COLO668 (cell line): Measurements from ENCODE around the gene MRPL1.
"Not testable (repeated sequence)": the region's sequence is repeated elsewhere in the genome, so short reads cannot be mapped to it uniquely, and the experiment has no call there.

ENCODE experiments used
- DNase-seq: peaks from one replicate; lab custom pipeline; 2025; ENCODE audit not compliant: unreplicated experiment; lab: John Stamatoyannopoulos, UW

MRPL1 gene

DNA sequence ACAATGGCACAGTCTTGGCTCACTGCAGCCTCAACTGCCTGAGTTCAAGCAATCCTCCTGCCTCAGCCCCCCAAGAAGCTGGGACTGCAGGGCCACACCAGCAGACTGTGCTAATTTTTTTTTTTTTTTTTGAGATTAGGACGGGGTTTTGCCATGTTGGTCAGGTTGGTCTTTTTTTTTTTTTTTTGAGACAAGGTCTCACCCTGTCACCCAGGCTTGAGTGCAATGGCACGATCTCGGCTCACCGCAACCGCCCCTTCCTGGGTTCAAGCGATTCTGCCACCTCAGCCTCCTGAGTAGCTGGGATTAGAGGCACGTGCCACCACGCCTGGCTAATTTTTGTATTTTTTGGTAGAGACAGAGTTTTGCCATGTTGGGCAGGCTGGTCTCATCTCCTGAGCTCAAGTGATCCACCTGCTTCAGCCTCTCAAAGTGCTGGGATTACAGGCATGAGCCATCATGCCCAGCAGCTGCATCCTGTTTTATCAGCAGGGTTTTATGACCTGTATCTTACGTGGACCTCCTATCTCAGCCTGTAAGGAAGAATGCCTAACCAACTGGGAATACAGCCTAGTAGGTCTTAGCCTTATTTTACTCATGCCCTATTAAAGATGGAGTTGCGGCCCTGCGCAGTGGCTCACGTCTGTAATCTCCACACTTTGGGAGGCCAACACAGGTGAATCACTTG, 13.2 kb upstream of the MRPL1 start:
- peak; percentile 46 for DNase-seq

DNA sequence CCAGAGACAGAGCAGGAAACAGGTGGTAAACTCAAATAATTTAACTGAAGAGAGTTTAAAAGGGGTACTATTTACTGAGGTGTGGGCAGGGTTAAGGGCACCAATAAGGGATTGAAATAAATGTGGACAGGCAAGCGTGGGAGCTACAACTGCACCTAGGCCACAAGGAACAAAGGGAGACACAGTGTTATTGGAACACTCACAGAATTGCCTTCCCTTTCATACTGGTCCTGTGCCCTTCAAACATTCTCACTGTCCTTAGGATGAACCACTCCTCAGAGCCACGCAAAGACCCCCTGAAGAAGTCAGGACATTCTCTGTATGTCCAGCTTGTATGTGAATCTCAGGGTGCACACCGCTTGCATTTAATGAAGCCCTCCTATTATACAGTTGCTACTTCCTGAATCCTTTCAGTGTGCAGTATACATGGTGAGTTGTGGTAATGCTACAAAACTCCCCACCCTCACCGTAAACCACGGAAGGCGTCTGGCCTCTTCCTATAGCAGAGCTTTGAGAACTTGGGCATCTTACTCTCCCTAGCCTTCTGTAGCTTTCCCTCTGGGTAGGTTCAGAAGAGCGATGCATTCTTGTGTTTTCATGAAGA, 9.6 kb upstream of the MRPL1 start:
- no peak for DNase-seq

DNA sequence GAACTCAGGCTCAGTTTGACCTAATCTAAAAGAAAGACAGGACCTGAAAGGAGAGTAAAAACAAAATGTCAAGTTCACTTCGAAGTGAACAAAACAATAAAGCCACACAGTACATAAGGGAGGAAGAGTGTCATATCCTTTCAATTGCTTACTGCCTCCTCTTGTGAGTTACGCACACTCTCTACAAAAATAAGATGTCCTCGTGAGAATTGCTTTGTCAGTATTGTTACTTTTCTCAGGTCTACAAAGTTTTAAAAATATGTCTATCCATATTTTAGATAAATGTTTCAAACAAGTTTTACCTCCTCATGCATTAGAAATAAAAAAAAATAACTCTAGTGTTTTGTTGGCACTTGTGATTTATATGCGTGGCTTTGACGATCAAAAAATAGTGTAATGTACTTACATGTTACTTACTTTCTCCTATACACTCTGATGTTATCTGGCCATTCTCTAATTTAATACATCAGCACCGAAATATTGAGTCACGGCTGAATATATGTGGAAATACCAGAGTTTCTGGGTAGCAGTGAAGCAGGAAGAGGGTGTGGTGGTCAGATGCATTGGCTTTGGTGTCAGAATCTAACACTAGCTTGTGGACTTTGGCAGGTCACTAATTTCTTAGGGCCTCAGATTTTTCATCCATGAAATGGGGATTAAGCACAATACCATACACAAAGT, 8.1 kb upstream of the MRPL1 start:
- DNase-seq: no peak

DNA sequence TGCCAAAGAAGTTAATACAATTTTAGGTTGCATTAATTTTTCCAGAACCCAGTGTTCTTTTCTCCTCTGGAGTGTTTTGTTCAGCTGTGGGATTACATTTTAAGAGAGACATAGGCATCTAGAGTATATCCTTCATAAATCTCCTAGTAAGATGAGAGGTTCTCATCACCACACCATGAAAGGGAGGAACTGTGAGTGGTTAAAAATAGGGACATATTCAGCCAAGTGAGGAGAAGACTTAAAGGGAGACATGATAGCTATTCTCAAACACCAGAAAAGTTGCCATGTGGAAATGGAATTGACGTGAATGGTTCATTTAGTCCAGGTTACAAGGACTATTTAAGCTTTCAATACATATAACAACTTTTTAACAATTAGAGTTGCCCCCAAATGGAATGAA, 6.5 kb upstream of the MRPL1 start:
- no peak for DNase-seq

DNA sequence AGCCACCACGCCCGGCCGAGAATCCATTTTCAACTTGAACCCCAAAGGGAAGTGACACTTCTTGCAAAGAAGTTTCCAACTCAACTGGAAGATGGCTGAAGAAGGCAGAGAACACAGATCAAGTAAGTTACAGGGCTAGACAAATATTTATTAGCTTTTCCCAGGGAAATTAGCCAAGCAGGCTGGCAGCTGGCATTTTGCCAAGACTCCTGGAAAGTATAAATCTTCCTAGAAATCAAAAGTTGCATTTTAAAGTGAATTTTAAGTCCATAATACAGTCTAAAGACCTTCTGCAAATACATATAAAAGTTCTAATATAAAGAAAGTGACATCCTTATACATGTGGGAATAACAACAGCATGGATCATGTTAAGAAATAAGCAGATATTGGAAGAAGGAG, 3.4 kb upstream of the MRPL1 start:
- DNase-seq: no peak

DNA sequence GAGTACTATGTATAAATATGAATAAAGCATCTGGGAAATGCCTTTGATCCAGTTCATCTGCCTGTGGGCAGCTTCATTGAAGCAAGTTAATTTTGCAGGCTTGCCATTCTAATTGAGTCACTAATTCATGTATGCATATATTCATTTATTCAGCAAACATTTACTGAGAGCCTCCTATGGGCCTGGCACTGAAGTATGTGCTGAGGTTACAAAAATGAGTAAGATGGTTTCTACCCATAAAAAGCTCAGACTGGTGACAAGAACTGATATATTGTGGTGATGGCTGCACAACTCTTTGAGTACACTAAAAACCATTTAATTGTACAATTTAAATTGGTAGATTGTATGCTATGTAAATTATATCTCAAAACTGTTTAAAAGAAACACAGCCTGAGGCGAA, 1.1 kb upstream of the MRPL1 start:
- DNase-seq: no peak

DNA sequence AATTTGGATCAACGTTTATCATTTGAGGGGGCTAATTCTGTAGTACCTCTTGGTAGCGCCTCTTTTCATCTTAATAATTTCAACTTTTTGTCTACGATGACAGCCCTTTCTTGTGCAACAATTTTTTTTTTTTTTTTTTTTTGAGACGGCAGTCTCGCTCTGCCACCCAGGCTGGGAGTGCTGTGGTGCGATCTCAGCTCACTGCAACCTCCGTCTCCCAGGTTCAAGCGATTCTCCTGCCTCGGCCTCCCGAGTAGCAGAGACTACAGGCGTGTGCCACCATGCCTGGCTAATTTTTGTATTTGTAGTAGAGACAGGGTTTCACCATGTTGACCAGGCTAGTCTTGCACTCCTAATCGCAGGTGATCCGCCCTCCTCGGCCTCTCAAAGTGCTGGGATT, 711 bp downstream of the MRPL1 start:
- DNase-seq: not testable (repeated sequence)

DNA sequence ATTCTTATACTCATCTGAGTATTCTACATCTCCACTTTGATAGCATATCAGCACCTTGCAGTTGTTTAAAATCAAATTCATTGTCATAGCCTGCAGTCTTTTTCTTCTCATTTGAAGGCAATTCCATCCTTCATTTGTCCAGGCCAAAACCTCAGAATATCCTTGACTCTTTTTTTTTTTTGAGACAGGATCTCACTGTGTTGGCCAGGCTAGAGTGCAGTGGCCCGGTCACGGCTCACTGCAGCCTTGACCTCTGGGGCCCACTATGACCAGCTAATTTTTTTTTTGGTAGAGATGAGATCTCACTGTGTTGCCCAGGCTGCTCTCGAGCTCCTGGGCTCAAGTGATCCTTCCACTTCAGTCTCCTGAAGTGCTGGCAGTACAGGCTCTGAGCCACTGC, 2.6 kb downstream of the MRPL1 start:
- DNase-seq: no peak

DNA sequence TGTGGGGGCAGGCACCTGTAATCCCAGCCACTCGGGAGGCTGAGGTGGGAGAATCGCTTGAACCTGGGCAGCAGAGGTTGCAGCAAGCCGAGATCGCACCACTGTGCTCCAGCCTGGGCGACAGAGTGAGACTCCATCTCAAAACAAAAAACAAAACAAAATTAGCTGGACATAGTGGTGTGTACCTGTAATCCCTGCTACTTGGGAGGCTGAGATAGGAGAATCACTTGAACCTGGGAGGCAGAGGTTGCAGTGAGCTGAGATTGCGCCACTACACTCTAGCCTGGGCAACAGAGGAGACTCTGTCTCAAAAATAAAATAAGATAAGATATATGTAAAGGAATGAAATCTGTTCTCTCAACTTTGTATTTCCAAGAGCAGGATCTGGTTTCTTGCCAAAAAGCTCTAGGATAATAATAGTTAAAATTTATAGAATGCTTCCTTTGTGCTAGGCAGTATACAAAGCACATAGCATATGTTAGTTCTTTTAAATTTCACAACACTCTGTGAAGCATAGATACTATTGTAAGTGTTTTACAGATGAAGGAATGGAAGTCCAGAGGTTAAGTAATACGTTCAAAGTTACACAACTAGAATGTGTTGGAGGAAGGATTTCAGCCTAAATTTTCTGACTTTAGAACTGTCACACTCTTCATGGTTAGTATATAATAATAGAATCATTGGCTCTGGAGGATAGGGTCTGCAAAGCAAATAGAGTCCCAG, 10.3 kb downstream of the MRPL1 start:
- DNase-seq: no peak

DNA sequence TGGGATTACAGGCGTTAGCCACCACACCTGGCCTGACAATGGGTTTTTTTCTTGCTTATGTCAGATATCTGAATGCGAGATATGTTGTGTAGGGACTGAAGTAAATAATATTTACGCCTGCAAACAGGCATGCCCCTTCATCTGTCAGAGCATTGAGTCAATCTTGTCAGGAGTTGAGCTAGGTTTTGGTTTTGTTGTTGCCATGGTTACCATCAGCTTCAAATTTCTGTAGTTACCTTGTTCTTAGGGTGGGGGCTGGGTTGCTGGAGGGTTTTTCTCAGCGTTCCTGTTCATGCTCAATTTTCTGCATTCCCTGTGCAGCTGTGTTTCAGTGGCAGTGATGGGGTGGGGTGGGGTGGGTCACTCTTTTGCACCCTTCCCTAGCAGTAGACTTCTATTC, 14.5 kb downstream of the MRPL1 start:
- DNase-seq: no peak

DNA sequence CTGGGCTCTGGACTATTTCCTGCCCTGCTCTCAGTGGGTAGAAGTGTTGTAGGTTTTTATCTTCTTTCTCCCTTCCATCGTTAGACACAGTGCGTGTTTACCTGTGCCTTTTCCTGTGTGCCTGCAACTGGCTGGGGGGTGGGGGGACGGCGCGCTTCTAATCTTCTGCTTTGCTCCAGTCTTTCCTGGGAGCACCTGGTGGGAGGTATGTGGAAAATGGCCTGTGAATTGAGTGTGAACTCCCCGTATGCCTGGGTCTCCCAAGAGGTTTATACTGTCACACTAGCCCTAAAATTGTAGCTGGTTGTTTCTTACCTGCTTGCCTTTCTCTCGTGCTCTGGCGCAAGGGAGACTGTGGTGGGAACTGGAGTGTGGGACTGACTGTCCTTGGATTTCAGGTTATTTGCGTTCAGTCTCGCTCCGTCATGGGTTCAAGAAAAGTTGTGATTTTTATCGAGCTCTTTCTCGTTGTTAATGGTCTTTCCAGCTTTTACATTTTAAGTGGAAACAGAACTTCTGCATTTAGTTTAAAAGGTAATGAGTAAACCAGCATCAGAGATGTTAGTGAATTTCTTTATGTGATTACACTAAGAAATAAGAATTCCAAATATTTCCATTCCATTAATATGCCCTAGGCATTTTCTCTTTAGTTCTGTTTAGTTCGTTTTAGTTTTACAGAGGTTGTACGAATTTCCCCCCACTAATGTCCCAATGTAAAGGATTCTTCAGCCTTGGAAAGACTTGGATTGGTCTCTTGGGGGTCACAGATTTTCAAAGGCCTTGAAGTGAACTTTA, 15.3 kb downstream of the MRPL1 start:
- DNase-seq: no peak

DNA sequence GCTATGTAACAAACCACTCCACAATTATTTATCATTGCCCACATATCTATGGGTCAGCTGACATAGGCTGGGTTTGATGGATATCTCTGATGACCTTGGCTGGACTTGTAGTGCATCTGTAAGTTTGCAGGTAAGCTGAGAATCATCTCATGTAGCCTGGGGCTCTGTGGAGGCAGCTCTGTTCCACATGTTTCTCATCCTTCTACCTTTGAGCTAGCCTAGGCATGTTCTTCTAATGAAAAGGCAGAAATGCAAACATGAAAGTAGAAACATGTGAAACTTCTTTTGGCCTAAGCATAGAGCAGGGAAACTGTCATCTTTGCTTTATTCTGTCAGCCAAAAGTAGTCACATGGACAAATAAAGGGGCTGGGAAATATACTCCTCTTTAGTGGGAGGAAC, 18.2 kb downstream of the MRPL1 start:
- no peak for DNase-seq

DNA sequence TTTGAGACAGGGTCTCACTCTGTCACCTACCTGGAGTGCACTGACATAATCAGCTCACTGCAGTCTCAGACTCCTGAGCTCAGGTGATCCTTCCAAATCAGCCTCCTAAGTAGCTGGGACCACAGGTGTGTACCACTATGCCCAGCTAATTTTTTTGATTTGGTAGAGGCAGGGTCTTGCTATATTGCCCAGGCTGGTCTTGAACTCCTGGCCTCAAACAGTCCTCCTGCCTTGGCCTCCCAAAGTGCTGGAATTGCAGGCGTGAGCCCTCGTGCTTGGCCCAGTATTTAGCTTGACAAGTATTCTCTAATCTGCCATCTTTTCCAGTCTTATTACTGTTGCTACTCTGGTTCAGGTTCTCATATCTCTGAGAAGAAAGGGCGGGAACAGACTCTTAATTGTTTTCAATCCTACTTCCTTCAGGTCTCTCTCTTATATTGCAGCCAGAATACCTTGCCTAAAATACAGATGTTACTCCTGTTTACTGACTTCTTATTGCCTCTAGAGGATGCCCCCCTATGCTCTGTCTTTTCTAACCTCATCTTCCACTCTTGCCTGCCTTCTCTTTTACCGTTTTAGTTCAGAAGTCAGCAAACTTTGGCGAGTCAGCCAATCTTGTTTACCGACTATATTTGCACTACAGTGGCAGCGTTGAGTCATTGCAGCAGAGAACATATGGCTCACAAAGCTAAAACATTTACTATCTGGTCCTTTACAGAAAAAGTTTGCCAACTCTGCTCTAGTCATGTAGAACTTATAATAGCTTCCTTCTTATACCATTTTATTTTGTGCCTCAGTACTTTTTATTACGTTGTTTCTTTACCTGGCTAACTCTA, 19.0 kb downstream of the MRPL1 start:
- peak; percentile 12 for DNase-seq

DNA sequence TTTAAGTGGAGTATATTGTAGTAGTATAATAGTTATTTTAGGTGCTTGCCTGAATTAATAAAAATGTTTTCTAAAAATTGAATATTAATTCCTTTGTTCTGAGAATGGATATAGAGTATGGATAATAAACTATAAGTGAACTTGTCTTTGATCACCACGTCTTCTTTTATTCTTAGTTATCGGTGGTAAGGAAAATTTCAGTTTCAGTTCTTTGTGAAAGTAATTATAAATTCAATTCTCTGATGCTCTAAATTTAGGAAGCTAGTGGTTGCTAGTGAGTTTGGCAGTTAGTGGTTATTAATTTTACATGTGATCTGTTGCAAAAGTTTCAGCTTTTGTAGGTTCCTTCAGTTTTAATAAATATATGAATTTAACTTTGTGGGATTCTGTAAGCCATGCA, 30.8 kb downstream of the MRPL1 start:
- DNase-seq: no peak

DNA sequence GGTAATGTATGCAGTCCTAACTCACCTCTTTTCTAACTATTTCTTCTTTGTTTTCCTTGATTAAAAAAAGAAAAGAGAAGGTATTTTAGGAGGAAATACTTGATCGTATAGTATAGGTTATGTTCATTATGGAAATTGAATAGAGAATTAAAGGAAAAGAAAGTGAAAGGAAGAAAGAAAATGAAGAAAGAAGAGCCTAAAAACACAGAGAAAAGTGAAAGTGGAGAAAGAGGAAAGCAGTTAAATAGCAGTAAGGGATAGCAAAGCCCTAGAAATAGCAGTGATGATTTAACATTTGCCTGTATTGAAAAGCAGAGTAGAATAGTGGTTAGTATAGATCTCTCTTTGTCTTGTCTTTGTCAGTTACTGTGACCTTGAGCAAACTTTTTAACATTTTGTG, 37.0 kb downstream of the MRPL1 start:
- no peak for DNase-seq

DNA sequence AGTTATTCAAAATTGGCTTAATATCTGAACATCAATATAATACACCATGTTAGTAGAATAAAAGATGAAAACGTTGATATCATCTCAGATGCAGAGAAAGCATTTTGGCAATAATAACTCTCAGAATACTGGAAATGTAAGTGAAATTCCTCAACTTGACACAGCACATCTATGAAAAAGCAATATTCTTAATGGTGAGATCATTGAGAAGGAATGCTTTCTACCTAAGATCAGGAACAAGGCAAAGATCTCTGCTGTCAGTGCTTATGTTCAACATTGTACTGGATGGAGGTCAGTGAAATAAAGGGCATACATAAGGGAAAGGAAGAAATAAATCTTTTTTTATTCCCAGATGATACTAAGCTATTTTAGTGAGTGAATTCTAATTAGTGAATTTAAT, 40.6 kb downstream of the MRPL1 start:
- no peak for DNase-seq

DNA sequence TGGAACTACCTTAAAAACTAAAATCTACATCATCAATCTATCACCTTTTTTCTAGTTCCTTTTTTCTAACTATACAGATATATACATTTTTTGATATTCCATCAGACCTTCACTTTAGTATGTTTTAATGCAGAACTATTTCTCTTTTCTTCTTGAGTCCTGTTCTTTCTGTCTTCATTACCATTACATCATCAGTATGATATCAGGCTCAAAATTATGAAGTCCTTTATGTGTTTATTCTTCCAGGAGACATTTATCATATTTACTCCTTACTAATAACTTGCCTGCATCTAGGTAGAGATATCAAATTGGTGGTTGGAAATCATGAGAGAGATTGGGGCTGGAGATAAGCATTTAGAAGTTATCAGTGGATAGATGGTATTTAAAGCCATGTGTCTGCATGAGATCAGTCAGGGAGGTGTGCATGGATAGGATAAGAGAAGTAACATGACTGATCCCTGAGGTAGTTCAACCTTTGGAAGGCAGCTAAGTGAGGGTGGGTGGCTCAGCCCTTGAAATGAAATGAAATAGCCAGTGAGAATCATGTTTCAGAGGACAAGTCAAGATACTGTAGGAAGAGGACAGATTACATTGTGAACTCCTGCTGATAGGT, 43.1 kb downstream of the MRPL1 start:
- no peak for DNase-seq

DNA sequence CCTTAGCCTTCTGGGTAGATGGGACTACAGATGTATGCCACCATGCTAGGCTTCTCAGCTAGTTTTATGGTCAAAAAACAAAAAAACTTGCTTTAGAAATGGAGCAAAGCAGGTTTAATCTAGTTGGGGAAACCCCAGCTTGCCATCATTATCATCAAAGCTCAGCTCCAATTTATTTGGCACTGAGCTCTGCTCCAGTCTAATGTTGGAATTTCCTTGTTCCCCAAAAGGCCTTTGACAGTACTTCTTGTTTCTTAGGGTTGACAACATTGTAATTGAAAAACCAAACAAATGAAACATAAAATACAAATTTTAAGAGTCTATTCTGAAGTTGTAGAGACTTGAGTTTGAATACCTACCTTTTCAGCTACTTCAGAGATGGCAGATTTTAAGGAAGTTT, 48.0 kb downstream of the MRPL1 start:
- no peak for DNase-seq

DNA sequence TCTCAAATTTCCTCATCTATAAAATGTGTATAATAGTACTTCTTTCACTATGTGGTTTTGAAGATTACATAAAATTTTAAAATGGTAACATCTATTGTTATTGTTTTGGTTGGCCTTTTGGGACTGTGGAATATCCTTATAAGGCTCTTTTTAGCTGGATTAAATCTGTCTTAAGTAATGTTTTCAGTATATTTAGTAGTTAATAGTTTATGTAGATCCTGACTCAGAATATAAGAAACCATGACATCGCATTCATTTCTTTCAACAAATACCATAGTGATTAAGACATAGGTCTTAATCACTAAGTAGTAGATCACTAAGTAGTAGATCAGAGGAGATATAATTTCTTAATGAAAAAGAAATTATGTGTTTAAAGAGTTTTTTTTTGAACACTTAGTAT, 48.5 kb downstream of the MRPL1 start:
- no peak for DNase-seq
